A375 (cell line): Measurements from ENCODE around the gene EPS15. TPM values are rescaled to one million over a fixed set of nuclear protein-coding genes. Genes with fewer than 3 reads are reported as not detected.

Source experiments
- small RNA-seq: library from RNA; depleted of rRNA; stranded (forward); fragments of <200 nt; gene quantifications from one replicate; pipeline ENCODE3, GENCODE V24; 2014
- total RNA-seq: library from RNA; depleted of rRNA; stranded (reverse); fragments of >200 nt; shearing (Covaris generic); gene quantifications from 2 replicates; pipeline ENCODE4 v1.2.3, GENCODE V29; 2014; rRNA removed

The EPS15 gene
- 26.1 and 34.8 TPM in 2 replicates for total RNA-seq

DNA sequence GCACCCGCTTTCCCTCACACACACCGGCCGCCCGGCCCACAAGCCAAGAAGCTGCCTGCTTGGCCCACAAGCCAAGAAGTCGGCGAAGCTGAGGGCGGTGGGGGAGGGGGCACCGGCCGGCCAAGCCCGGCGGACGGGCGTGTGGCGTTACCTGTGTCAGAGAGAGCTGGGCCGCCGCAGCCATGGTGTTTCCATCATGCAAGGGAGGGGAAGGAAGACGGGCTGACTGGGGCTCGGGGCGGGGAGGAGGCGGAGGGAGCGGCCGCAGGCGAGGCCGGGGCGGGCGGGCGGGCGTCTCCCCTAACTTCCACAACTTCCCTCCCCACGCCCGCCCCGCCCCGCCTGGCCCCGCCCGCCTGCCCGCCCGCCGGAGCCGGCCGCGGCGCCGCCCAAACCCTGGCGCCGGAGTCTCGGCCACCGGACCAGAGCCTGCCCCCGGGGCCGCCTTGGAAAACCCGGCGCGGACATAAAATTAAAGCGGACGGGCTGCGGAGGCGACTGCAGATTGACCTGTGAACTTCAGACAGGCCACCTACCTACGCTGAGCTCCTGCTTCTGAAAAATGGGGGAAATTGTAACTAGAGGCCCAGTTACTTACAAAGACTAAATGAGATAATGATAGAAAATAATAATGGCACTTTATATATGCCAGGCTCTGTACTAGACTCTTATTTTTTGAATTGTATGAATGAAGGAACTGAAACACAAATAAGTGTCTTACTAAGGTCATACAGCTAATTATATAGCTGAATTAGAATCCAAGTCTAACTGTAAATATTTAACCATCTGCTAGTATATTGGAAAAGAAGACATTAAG, at the start of gene EPS15:
Gene EPS15 (minus strand): TSS at position 219 of the 817 bp plus-strand sequence. CDS start 35 bp downstream, at position 184.

DNA sequence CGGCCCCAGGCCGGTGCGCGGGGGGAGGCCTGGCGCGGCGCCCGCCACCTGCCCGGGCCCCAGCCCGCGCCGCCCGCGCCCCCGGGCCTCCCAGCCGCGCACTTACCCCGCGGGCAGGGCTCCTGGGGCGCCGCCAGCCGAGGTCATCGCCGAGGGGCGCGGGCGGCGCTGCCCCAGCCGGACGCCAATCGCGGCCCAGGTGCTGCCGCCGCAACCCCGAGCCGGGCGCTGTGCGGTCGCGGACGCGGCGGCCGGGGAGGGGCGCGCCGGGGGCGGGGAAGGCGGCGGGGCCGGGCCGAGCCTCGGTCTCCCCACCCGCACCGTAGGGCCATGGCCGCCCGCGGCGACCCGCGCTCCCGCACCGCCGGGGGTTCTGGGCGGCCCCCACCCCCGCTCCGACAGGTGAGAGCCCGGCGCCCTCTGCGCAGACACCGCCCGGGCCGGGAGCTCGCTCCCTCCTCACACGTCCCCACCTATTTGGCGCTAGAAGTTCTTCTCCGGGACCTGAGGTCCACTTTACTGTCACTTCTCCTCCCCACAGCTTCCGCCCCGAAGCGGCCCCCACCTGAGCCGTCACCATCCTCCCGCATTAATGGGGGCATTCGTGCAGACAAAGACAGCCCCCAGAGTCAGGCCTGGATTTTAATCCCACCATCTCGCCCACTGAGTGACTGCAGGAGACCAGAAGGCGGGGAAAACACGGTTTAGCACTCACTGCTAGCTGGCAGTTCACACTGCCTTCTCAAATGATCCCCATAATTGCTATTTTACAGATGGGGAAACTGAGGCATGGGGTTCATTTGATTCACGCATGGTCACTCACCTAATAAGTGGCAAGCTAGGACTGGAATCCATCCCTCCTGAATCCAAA, 188.5 kb downstream of the EPS15 start, which contains the start of gene TTC39A:
Gene TTC39A (minus strand): TSS at position 232 of the 871 bp plus-strand sequence. CDS start 85 bp downstream, at position 147.

Small RNA genes within 50 kb of the gene (small RNA-seq; reads per million reads assigned to genes)
- not detected for gene RNU6-1281P
- not detected for gene RNU6-877P

Other genes starting within 250 kb of the EPS15 start
- 0.98 and 1.6 TPM in 2 replicates for gene TTC39A, start 188.7 kb downstream of the EPS15 start, total RNA-seq
- gene OSBPL9, start 97.8 kb upstream of the EPS15 start, total RNA-seq: 56.3 and 77.8 TPM in 2 replicates